ENCODE results near the gene COL27A1. TPM values are rescaled to one million over a fixed set of nuclear protein-coding genes. Genes with fewer than 3 reads are reported as not detected.
A peak's percentile ranks its signal among the peaks of the same experiment; 100 is the strongest.

Gene COL27A1
- total RNA-seq, 6 experiments from 2014 or later, result 22.2 to 24.1 (median 23.4) TPM

DNA sequence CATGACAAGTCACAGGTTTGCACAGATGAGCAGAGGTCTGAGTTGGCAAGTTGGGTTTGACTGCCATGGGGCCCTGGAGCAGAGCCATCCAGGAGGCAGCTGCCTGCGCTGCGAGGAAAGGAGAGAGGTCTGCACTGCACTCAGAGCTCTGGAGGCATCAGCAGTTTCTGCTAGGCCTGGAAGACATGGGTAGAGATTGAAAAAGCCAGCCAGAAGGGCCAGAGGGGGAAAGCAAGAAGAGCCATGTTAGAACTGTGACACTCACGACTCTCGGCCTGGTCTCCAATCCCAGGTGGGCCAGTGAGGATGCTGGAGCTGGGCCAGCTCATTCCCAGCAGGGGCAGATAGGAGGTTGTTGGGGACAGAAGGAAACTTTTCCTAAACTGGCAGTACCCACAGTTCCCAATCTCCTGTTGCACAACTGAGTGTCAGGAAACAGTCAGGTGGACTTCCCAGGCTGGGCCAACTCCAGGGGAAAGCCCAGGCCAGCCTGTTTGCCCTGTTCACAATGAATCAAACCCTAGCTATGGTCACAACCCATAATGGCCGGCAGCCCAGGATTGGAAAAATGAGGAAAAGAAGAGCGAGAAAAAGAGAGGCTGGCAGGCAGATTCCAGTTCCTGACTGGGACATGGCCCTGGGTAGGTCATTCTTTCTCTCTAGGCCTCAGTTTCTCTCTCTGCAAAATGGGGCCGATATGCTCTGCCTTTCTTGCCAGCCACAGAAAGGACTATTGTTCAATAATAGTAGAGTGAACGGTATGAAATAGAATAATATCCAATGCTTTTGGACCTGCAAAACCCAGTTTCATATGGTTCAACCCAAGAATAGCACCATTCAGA, 159.8 kb downstream of the COL27A1 start:
- no peak for DNase-seq
- Mint-ChIP-seq H3K4me1 (ENCODE audit: low read depth) (no peaks in the 10 kb centered on the region), H3K27me3 (ENCODE audit: insufficient read depth) (peaks cover 9% of the 10 kb centered on the region), H3K27ac (no peak overlapping the region), H3K9me3 (no peaks in the 10 kb centered on the region), H3K36me3 (ENCODE audit: low read depth) (peaks cover 10% of the 10 kb centered on the region), H3K4me3 (peak overlapping the region; percentile 16; the same call in 1 of the 2 replicates)
- TF ChIP-seq, protein P1, sequence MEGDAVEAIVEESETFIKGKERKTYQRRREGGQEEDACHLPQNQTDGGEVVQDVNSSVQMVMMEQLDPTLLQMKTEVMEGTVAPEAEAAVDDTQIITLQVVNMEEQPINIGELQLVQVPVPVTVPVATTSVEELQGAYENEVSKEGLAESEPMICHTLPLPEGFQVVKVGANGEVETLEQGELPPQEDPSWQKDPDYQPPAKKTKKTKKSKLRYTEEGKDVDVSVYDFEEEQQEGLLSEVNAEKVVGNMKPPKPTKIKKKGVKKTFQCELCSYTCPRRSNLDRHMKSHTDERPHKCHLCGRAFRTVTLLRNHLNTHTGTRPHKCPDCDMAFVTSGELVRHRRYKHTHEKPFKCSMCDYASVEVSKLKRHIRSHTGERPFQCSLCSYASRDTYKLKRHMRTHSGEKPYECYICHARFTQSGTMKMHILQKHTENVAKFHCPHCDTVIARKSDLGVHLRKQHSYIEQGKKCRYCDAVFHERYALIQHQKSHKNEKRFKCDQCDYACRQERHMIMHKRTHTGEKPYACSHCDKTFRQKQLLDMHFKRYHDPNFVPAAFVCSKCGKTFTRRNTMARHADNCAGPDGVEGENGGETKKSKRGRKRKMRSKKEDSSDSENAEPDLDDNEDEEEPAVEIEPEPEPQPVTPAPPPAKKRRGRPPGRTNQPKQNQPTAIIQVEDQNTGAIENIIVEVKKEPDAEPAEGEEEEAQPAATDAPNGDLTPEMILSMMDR (IDR thresholded peaks at IDR 0.05), result no peak

DNA sequence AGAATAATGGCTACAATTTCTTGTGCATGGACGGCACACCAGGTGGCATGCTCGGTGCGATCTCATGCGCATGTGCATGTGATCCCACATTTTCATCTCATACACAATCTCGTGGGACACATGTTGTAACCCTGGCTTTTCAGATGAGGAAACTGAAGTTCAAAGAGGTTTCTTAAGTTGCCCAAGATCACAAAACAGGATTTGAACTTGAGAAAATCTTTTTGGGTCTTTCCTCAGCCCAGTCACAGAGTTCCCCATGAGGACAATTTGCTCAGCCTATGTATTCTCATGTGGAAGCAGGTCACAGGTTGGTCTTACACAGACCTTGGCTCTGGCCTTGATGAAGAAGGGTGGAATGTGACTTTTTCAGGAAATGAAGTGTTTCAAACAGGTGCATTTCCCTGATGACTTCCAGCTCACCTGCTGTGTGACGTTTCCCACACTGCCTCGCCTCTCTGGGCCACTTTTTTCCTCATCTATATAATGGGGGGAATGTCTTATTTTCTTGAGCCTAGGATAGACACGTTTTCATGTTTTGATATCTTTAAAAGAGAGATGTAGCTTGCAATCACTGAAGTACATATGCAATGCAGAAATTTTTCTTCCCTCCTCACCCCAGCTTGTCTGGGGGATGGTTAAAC, 160.5 kb downstream of the COL27A1 start:
- Mint-ChIP-seq H3K9me3 (no peaks in the 10 kb centered on the region), H3K4me3 (no peak overlapping the region), H3K27me3 (ENCODE audit: insufficient read depth) (peaks cover 7% of the 10 kb centered on the region), H3K36me3 (ENCODE audit: low read depth) (peaks cover 7% of the 10 kb centered on the region; the same call in 1 of the 2 replicates), H3K4me1 (ENCODE audit: low read depth) (no peaks in the 10 kb centered on the region), H3K27ac (no peak overlapping the region)
- TF ChIP-seq, protein P1 (IDR thresholded peaks at IDR 0.05), result no peak
- DNase-seq, result no peak

DNA sequence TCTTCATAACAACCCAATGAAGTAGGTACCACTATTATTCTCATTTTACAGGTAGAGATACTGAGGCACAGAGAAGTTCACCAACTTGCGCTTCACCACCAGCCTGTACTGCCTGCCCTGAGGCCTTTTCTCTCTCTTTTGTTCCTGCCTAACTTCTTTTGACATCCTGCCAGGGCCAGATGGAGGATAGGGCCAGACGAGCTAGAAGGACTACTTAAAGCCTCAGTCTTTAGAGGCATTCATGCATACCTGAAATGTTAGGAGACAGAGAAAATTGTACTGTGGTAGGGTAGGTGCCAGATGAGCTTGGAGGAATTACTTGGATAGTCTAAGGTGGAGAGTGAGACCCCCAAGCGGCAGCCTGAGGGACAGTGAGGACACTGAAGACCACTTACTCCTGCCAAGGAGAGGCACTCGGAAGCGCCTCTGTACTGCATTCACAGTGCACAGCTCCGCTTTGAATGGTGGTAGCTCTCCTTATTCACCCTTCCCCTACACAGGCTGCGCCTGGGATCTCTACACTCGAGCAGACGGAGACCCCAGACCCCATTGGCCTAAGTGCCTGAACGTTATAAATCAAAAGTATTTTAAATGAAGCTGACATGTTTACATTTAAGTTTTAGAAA, 161.4 kb downstream of the COL27A1 start:
- Mint-ChIP-seq H3K36me3 (ENCODE audit: low read depth) (peaks cover 4% of the 10 kb centered on the region; the same call in 1 of the 2 replicates), H3K4me3 (no peak overlapping the region), H3K27me3 (ENCODE audit: insufficient read depth) (peaks cover 6% of the 10 kb centered on the region), H3K27ac (no peak overlapping the region), H3K9me3 (no peaks in the 10 kb centered on the region), H3K4me1 (ENCODE audit: low read depth) (peaks cover 3% of the 10 kb centered on the region)
- TF ChIP-seq, protein P1 (IDR thresholded peaks at IDR 0.05), result no peak
- no peak for DNase-seq

DNA sequence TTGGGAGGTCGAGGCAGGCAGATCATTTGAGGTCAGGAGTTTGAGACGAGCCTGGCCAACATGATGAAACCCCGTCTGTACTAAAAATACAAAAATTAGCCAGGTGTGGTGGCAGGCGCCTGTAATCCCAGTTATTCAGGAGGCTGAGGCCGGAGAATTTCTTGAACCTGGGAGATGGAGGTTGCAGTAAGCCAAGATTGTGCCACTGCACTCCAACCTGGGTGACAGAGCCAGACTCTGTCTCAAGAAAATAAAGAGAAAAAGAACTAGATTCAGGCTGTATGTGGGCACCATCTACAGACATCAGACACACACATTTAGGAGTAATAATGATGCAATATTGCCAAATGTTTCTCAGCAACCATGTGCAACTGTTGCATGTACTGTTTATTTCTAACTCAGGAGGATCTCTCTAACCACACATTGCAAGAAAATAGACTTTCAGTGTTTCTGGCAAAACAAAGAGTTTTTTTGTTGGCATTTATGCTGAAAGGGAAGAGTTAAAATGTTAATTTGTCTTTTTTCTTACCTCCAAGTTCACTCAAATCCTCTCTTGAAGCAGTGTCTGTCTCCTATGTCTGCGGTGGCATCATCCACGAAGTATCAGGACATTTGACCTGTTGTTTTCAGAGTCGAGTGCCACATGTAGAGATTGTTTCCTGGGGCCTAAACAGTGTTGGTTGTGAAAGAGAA, 162.5 kb downstream of the COL27A1 start:
- Mint-ChIP-seq H3K4me1 (ENCODE audit: low read depth) (peaks cover 12% of the 10 kb centered on the region), H3K27ac (no peak overlapping the region), H3K4me3 (no peak overlapping the region), H3K9me3 (no peaks in the 10 kb centered on the region), H3K27me3 (ENCODE audit: insufficient read depth) (peaks cover 6% of the 10 kb centered on the region), H3K36me3 (ENCODE audit: low read depth) (no peaks in the 10 kb centered on the region)
- TF ChIP-seq, protein P1 (IDR thresholded peaks at IDR 0.05), result no peak
- DNase-seq, result peak; percentile 15

DNA sequence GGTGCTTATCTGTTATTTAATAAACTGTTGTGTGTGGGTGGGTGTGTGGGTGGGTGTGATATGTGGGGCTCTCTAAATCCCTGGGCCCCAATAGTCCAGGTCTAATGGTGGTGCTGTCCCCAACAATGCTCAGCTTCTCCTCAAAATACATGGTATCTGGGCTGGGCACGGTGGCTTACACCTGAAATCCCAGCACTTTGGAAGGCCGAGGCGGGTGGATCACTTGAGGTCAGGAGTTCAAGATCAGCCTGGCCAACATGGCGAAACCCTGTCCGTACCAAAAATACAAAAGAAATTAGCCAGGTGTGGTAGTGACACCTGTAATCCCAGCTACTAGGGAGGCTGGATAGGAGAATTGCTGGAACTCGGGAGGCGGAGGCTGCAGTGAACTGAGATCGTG, 163.1 kb downstream of the COL27A1 start:
- DNase-seq, result no peak
- peaks cover 6% of the 10 kb centered on the region for H3K27me3 Mint-ChIP-seq (ENCODE audit: insufficient read depth)
- no peak overlapping the region for H3K27ac Mint-ChIP-seq
- H3K36me3 Mint-ChIP-seq (ENCODE audit: low read depth), result no peaks in the 10 kb centered on the region
- TF ChIP-seq, protein P1 (IDR thresholded peaks at IDR 0.05), result no peak
- no peaks in the 10 kb centered on the region for H3K9me3 Mint-ChIP-seq
- H3K4me3 Mint-ChIP-seq, result no peak overlapping the region
- peaks cover 12% of the 10 kb centered on the region for H3K4me1 Mint-ChIP-seq (ENCODE audit: low read depth)

Data from HFFc6 (cell line).